ENCODE data around the gene ZNF521.

ZNF521 gene

DNA sequence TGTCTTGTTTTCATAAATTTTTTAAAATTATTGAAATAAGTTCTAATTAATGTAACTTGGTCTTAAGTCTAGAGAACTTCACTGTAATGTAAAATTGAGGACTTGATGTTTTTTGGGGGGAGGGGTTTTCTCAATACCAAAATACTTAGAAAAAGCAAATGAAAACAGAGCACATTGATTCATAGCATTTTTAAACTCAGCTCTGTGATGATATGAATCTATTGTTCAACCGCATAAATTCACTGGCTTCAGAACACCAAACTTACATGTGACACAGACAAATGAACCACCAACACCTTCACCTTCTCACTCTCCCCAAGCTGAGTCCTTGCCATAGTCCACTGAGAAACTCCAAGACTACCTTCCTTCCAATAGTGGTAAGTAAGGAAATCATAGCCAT lies 108.2 kb downstream of the ZNF521 start:
- H3K4me3 ChIP-seq (ENCODE audit: low read depth, low read length) = no peak overlapping the region
- TF ChIP-seq, protein P1, sequence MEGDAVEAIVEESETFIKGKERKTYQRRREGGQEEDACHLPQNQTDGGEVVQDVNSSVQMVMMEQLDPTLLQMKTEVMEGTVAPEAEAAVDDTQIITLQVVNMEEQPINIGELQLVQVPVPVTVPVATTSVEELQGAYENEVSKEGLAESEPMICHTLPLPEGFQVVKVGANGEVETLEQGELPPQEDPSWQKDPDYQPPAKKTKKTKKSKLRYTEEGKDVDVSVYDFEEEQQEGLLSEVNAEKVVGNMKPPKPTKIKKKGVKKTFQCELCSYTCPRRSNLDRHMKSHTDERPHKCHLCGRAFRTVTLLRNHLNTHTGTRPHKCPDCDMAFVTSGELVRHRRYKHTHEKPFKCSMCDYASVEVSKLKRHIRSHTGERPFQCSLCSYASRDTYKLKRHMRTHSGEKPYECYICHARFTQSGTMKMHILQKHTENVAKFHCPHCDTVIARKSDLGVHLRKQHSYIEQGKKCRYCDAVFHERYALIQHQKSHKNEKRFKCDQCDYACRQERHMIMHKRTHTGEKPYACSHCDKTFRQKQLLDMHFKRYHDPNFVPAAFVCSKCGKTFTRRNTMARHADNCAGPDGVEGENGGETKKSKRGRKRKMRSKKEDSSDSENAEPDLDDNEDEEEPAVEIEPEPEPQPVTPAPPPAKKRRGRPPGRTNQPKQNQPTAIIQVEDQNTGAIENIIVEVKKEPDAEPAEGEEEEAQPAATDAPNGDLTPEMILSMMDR (IDR thresholded peaks at IDR 0.05; ENCODE audit: low read depth, low read length) = no peak
- DNase-seq (ENCODE audit: low read depth, low spot score) = no peak
- in situ Hi-C loops (cut with HindIII; ENCODE audit: low sequenced_read_pairs) = no loop called here

DNA sequence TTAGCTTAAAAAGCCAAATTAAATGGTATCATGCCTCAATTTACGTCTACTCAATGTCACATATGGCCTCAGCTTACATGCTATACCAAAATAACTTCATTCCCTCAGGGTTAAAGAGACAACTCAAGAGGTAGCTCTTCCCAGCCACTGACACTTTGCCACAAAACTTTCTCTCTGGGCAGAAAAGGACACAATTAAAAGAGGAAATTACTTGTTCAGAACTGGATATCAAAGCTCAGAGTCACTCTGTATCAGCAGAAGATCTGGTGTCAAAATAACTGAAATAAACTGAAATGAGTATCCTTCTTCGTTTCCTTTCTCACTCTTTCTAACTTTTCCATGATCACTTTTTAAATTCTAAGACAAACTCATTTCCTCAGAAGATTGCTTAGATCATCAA lies 108.7 kb downstream of the ZNF521 start:
- H3K4me3 ChIP-seq (ENCODE audit: low read depth, low read length) = no peak overlapping the region

DNA sequence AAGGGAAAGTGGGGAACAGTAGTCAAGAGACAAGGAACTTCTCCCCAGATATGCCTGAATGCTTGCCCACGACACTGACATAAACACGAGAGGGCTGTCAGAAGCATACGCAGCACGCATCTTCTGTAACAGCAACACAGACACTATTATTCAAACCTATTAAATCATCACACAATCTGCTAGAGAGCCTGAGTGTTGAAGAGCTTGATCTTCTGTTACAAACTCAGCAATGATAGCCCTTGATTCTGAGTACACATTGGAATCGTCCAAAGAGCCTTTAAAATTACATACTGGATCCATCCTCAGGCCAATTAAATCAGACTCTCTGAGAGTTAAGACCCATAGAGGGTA lies 111.6 kb downstream of the ZNF521 start:
- no peak overlapping the region for H3K4me3 ChIP-seq (ENCODE audit: low read depth, low read length)
- no peak for DNase-seq (ENCODE audit: low read depth, low spot score)
- in situ Hi-C loops (cut with HindIII; ENCODE audit: low sequenced_read_pairs) = no loop called here
- TF ChIP-seq, protein P1 (IDR thresholded peaks at IDR 0.05; ENCODE audit: low read depth, low read length) = no peak

More for the DNA sequence above, 108.7 kb downstream of the ZNF521 start:
- in situ Hi-C loops (cut with HindIII; ENCODE audit: low sequenced_read_pairs) = no loop called here
- DNase-seq (ENCODE audit: low read depth, low spot score) = no peak
- TF ChIP-seq, protein P1 (IDR thresholded peaks at IDR 0.05; ENCODE audit: low read depth, low read length) = no peak

- TF ChIP-seq, protein P1 (IDR thresholded peaks at IDR 0.05; ENCODE audit: low read depth, low read length) = no peak
- no peak for DNase-seq (ENCODE audit: low read depth, low spot score)
- no peak overlapping the region for H3K4me3 ChIP-seq (ENCODE audit: low read depth, low read length)
- in situ Hi-C loops (cut with HindIII; ENCODE audit: low sequenced_read_pairs) = no loop called here
These were observed 112.2 kb downstream of the ZNF521 start for GRCh38 chr18:25239581-25240419.

DNA sequence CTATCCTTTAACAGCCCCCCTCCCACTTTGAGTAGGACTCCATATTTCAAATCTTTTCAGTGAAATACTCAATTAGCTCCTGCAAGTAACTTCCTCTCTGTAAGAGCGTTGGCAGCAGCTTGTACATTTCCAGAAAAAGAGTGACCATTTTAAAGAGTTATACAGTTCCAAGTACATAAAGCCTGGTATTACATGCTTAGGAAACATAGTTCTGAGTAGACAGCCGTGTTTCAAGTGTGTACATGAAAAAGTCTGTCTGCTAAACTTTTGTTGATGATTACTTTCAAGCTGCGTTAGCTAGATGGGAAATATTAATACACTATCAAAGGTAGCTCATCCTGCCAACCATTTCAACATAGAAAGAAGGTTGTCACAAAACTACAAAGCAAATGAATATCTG lies 112.8 kb downstream of the ZNF521 start:
- TF ChIP-seq, protein P1 (IDR thresholded peaks at IDR 0.05; ENCODE audit: low read depth, low read length) = no peak
- H3K4me3 ChIP-seq (ENCODE audit: low read depth, low read length) = no peak overlapping the region
- in situ Hi-C loops (cut with HindIII; ENCODE audit: low sequenced_read_pairs) = no loop called here
- DNase-seq (ENCODE audit: low read depth, low spot score) = no peak

GRCh38 chr18:25237571-25238267 lies 114.2 kb downstream of the ZNF521 start:
- H3K4me3 ChIP-seq (ENCODE audit: low read depth, low read length) = no peak overlapping the region
- in situ Hi-C loops (cut with HindIII; ENCODE audit: low sequenced_read_pairs) = no loop called here
- no peak for DNase-seq (ENCODE audit: low read depth, low spot score)
- TF ChIP-seq, protein P1 (IDR thresholded peaks at IDR 0.05; ENCODE audit: low read depth, low read length) = no peak
